DND-41 (cell line): ENCODE results near the gene RPS18.

ENCODE experiments used
- ATAC-seq: fragments of 200-7000 bp; cut with Tn5 transposase; 3 replicates; pipeline ENCODE4 v1.9.1; 2021; ENCODE audit warnings: low read depth; ENCODE audit not compliant: insufficient read depth
- DNase-seq: peaks from one replicate; pipeline ENCODE4 v3.0.0-alpha.2; 2020
- H2AFZ ChIP-seq: 2 replicates; pipeline ENCODE4 v1.6.0; 2012; ENCODE audit warnings: low read depth, low read length
- H3K27ac ChIP-seq: 2 replicates; pipeline ENCODE4 v1.5.1; 2012; ENCODE audit warnings: low read length, inconsistent platforms
- H3K27me3 ChIP-seq: fragments of 200-600 bp; sonication (generic); 2 replicates; pipeline ENCODE4 v1.6.0; 2012; ENCODE audit warnings: low read length, mild to moderate bottlenecking, inconsistent platforms; ENCODE audit not compliant: insufficient read depth, poor library complexity
- H3K36me3 ChIP-seq: 2 replicates; pipeline ENCODE4 v1.5.1; 2012; ENCODE audit warnings: low read length, inconsistent platforms; ENCODE audit not compliant: insufficient read depth
- H3K4me1 ChIP-seq: 2 replicates; pipeline ENCODE4 v1.5.1; 2012; ENCODE audit warnings: mild to moderate bottlenecking, low read length; ENCODE audit not compliant: insufficient read depth
- H3K4me2 ChIP-seq: 2 replicates; pipeline ENCODE4 v1.6.0; 2012; ENCODE audit warnings: mild to moderate bottlenecking, moderate library complexity, low read length, inconsistent platforms; ENCODE audit not compliant: insufficient read depth
- H3K4me3 ChIP-seq, 2 experiments: fragments of 200-600 bp in 1 of 2; shearing (Covaris generic) in 1 of 2; 2 replicates each; pipeline ENCODE4 v1.5.1; 2012 to 2016; ENCODE audit warnings: inconsistent platforms in 2 of 2, low read length in 2 of 2, mild to moderate bottlenecking in 2 of 2, low read depth in 1 of 2, moderate library complexity in 1 of 2
- H3K79me2 ChIP-seq: 2 replicates; pipeline ENCODE4 v1.6.0; 2012; ENCODE audit warnings: low read length, inconsistent platforms; ENCODE audit not compliant: insufficient read depth
- H3K9ac ChIP-seq: 2 replicates; pipeline ENCODE4 v1.6.0; 2012; ENCODE audit warnings: low read depth, mild to moderate bottlenecking, inconsistent platforms, low read length, moderate library complexity
- H3K9me3 ChIP-seq: 2 replicates; pipeline ENCODE4 v1.5.1; 2012; ENCODE audit warnings: low read length, moderate library complexity, mild to moderate bottlenecking, inconsistent platforms; ENCODE audit not compliant: insufficient read depth, severe bottlenecking
- H4K20me1 ChIP-seq: 2 replicates; pipeline ENCODE4 v1.6.0; 2012; ENCODE audit warnings: low read length; ENCODE audit not compliant: insufficient read depth
- CTCF ChIP-seq: IDR thresholded peaks from 2 replicates; pipeline ENCODE4 v1.5.1; 2012; ENCODE audit warnings: borderline replicate concordance, low read length, moderate library complexity, mild to moderate bottlenecking; ENCODE audit not compliant: poor library complexity, severe bottlenecking; ENCODE audit errors: extremely low read depth
- EZH2 ChIP-seq: IDR thresholded peaks from 3 replicates; pipeline ENCODE4 v1.6.1; 2012; ENCODE audit warnings: borderline replicate concordance, low read depth, mild to moderate bottlenecking, moderate library complexity, low read length, inconsistent platforms; ENCODE audit not compliant: severe bottlenecking

The RPS18 gene

GRCh38 chr6:33264015-33264414 lies 7.9 kb upstream of the RPS18 start:
- DNase-seq (no peak), ATAC-seq (no peak)
- TF ChIP-seq CTCF: no peak
- TF ChIP-seq EZH2: no peak
- Histone ChIP-seq H3K4me1 (0 out of 2 replicates have a peak, but pooled peaks cover 4% of the 10 kb centered on the region), H3K27ac (no peak overlapping the region), H2AFZ (no peak overlapping the region), H3K9ac (no peak overlapping the region), H4K20me1 (no peaks in the 10 kb centered on the region), H3K36me3 (peaks cover 85% of the 10 kb centered on the region), H3K27me3 (no peaks in the 10 kb centered on the region), H3K79me2 (peaks cover 7% of the 10 kb centered on the region), H3K9me3 (no peaks in the 10 kb centered on the region), H3K4me2 (no peak overlapping the region), H3K4me3 (no peak overlapping the region)

GRCh38 chr6:33271117-33271467 lies 783 bp upstream of the RPS18 start:
- peaks cover 72% of the 10 kb centered on the region for H3K79me2 ChIP-seq
- H3K9me3 ChIP-seq: no peaks in the 10 kb centered on the region
- TF ChIP-seq EZH2: no peak
- peak; percentile 13 for TF ChIP-seq CTCF
- ATAC-seq (peak; percentile 11; the same call in 1 of the 3 replicates), DNase-seq (no peak)
- H3K4me2 ChIP-seq: peak overlapping the region; percentile 79
- peaks cover 61% of the 10 kb centered on the region for H3K4me1 ChIP-seq
- H3K9ac ChIP-seq: peak overlapping the region; percentile 85
- H3K4me3 ChIP-seq: peak overlapping the region; percentile 53 to 61
- peak overlapping the region; percentile 97 for H3K27ac ChIP-seq
- no peaks in the 10 kb centered on the region for H3K27me3 ChIP-seq
- peaks cover 35% of the 10 kb centered on the region for H4K20me1 ChIP-seq
- peaks cover 82% of the 10 kb centered on the region for H3K36me3 ChIP-seq
- peak overlapping the region; percentile 82 for H2AFZ ChIP-seq

GRCh38 chr6:33272275-33273128 lies 627 bp downstream of the RPS18 start:
- peaks cover 74% of the 10 kb centered on the region for H3K4me1 ChIP-seq
- H3K36me3 ChIP-seq: peaks cover 75% of the 10 kb centered on the region
- no peak for DNase-seq

More at GRCh38 chr6:33272275-33273128, 627 bp downstream of the RPS18 start:
- Histone ChIP-seq H3K4me3 (peak overlapping the region; percentile 53 to 61), H3K27ac (peak overlapping the region; percentile 83), H4K20me1 (peaks cover 36% of the 10 kb centered on the region), H3K9me3 (no peaks in the 10 kb centered on the region), H3K79me2 (peaks cover 77% of the 10 kb centered on the region), H3K4me2 (peak overlapping the region; percentile 78), H2AFZ (peak overlapping the region; percentile 72), H3K27me3 (no peaks in the 10 kb centered on the region), H3K9ac (peak overlapping the region; percentile 85)
- TF ChIP-seq EZH2 (no peak), CTCF (no peak)
- peak; percentile 9 for ATAC-seq
